HG03439 (cell line): ENCODE measurements around the gene IPO4.

Experiments
- ATAC-seq: cut with Tn5 transposase; IDR thresholded peaks from one replicate; pipeline ENCODE4 v1.9.1; 2021; ENCODE audit warnings: mild to moderate bottlenecking, moderate library complexity; ENCODE audit not compliant: unreplicated experiment

The IPO4 gene

GRCh38 chr14:24194186-24194872 is 5.7 kb upstream of the IPO4 start:
- ATAC-seq = no peak

- no peak for ATAC-seq
Measured at GRCh38 chr14:24192933-24193332, 4.3 kb upstream of the IPO4 start.

DNA sequence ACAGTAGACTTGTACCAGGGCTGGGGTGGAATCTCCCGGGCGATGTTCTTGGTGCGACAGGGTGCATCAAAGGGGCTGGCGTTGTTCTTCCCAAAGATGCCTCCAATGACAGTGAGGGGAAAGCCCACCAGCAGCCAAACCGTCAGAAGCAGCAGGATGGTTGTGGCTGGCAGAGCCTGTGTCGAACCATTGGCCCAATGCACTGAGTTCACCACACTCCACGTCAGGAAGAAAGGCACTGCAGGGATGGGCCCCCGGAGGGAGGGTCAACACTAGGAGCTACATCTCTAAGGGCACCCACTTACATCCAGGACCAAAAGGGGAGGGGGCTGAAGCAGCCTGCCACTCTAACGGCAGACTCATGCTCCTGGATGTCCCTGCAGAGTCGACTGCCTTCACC is 1.8 kb upstream of the IPO4 start:
- ATAC-seq = no peak

- ATAC-seq = no peak
Measured at GRCh38 chr14:24189460-24189859, 844 bp upstream of the IPO4 start.

DNA sequence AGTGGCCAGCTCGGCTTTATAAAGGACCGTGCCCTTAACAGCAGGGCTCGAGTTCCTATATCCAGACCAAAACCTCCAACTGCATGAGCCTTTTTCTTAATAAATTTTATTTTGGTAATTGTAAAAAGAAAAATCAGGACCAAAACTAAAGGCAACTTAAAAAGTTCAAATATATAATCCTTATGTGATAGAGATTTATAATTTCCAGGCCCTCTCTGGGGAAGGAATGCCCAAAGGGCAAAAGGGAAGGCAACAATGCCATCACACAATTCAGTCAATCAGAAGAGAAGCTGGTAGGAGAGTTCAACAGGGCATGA is 401 bp upstream of the IPO4 start:
- no peak for ATAC-seq

DNA sequence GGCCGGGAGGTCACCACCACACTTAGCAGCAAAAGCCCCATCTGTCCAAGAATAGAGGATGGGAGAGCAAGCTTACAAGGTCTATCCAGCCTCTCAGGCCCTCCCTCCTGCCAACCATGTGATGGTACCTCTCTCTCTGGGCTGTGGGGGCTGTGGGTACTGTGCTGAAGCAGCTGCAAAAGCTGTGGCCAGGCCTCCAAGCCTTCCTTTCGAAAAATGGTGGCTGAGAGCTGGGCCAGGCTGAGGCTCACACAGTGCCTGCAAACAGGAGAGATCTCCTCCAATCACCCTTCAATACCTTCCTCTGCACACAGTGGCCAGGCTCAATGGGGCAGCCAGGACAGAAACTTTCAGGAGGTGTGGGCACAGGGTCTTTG is 1.1 kb downstream of the IPO4 start:
- ATAC-seq = no peak

GRCh38 chr14:24186831-24187538 is 1.6 kb downstream of the IPO4 start:
- no peak for ATAC-seq

GRCh38 chr14:24185741-24186140 is 2.9 kb downstream of the IPO4 start:
- ATAC-seq = no peak

GRCh38 chr14:24185026-24185425 is 3.6 kb downstream of the IPO4 start:
- no peak for ATAC-seq

- ATAC-seq = no peak
Measured at GRCh38 chr14:24184104-24184970, 4.3 kb downstream of the IPO4 start.

GRCh38 chr14:24183014-24183481 is 5.6 kb downstream of the IPO4 start:
- no peak for ATAC-seq

- ATAC-seq = no peak
Measured at GRCh38 chr14:24182110-24182882, 6.3 kb downstream of the IPO4 start.

GRCh38 chr14:24181371-24182077 is 7.1 kb downstream of the IPO4 start:
- no peak for ATAC-seq

DNA sequence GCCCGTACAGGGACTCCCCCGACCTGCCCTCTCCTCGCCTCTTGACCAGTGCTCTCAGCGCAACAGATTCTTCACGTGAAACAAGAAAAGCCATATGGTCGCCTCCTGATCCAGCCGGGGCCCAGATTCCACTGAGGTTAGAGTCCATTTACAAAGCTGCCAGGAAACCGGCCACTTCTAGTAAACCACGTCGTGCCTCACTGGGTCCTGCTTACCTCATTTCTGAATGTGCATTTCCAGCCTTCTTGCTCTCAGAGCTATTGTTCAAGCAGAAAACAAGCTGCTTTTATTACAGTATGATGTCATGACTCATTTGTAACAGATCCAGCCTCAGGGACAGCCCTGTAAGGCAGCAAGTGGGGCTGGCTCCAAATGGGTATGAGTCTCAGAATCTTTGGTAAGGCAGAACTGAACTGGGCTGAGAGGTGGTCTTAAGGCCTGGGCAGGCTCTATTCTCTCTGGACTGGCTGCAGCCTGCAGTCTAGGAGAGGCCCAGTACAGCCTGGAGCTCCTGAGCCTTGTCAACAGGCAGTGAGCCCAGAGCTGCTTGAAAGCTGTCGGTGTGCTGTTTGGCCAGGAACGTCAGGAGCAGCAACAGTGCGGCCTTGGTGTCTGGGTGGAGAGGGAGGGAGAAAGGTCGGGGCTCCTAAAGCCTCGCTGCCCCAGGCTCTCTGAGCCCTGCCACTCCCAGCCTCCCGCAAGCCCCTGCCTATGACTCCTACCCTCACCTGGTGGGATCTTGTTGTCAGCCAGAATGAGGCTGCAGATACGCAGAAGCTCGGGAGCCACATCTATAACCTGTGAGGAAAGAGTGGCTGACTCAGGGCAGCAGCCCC is 8.4 kb downstream of the IPO4 start:
- no peak for ATAC-seq

GRCh38 chr14:24179294-24179960 is 9.2 kb downstream of the IPO4 start:
- ATAC-seq = no peak

- no peak for ATAC-seq
Measured at GRCh38 chr14:24178399-24179178, 10.0 kb downstream of the IPO4 start.

DNA sequence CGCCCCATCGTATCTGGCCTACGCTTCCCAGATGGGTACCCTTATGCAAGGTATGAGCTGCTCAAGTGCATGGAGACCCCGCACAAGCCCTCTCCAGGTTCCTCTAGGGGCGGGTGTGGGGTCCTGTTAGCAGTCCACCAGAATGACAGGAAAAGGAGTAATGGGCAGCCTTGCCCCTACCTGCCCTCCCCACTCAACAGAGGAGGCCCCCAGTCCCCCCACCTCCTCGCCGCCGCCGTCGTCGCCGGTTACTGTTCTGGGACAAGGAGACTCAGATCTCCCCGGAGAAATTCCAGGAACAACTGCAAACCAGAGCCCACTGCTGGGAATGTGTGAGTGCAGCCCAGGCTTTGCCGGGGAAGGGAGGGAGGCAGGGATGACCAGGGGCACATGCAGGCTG is 10.7 kb downstream of the IPO4 start:
- no peak for ATAC-seq
